ENCODE data around the gene GRM1.
"Not testable (repeated sequence)": the region's sequence is repeated elsewhere in the genome, so short reads cannot be mapped to it uniquely, and the experiment has no call there.

The GRM1 gene

GRCh38 chr6:146265056-146265455 lies 236.2 kb downstream of the GRM1 start:
- Histone ChIP-seq H2BK120ac (ENCODE audit: insufficient read depth, low read length, poor library complexity) (no peak overlapping the region), H3K36me3 (ENCODE audit: control insufficient read depth in 1 of 2, insufficient read depth in 2 of 2, low read length in 2 of 2) (no peaks in the 10 kb centered on the region), H3K23ac (ENCODE audit: low read length) (no peak overlapping the region), H3K27ac (ENCODE audit: low read depth, low read length) (no peak overlapping the region), H3K9ac (ENCODE audit: low read length) (no peak overlapping the region), H3K4ac (ENCODE audit: low read depth, low read length) (no peak overlapping the region), H2BK12ac (ENCODE audit: low read length) (no peak overlapping the region), H2BK5ac (ENCODE audit: low read depth, low read length, poor library complexity) (no peak overlapping the region), H3K79me1 (ENCODE audit: low read length) (no peaks in the 10 kb centered on the region), H4K8ac (ENCODE audit: low read depth, low read length) (no peak overlapping the region), H3K79me2 (ENCODE audit: control insufficient read depth, insufficient read depth, low read length, poor library complexity) (no peaks in the 10 kb centered on the region), H4K91ac (ENCODE audit: low read depth, low read length) (no peak overlapping the region), H3K14ac (ENCODE audit: low read length) (no peak overlapping the region), H2AFZ (ENCODE audit: insufficient read depth, low read length, poor library complexity) (no peak overlapping the region), H4K12ac (ENCODE audit: low read depth, low read length) (no peak overlapping the region), H2AK5ac (ENCODE audit: low read length) (no peak overlapping the region), H3K4me3 (ENCODE audit: low read depth, low read length) (no peak overlapping the region), H3K4me2 (ENCODE audit: low read length) (no peak overlapping the region), H3K18ac (ENCODE audit: low read length) (no peak overlapping the region), H3K9me3 (ENCODE audit: insufficient read depth, low read depth, low read length) (no peaks in the 10 kb centered on the region), H3K4me1 (ENCODE audit: control insufficient read depth in 1 of 2, insufficient read depth in 2 of 2, low read length in 2 of 2) (no peaks in the 10 kb centered on the region), H3K27me3 (ENCODE audit: insufficient read depth, low read length) (no peaks in the 10 kb centered on the region)
- DNase-seq, result no peak
- no CpG with 5 or more reads among the region's 2 CpGs for WGBS (ENCODE audit: extremely low coverage, insufficient coverage, insufficient read length)

DNA sequence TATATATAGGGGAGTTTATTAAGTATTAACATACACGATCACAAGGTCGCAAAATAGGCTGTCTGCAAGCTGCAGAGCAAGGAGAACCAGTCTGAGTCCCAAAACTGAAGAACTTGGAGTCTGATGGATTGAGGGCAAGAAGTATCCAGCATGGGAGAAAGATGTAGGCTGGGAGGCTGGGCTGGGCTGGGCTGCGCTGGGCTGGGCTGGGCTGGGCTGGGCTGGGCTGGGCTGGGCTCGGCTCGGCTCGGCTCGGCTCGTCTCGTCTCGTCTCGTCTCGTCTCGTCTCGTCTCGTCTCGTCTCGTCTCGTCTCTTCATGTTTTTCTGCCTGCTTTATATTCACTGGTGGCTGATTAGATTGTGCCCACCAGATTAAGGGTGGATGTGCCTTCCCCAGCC lies 238.6 kb downstream of the GRM1 start:
- no peak for DNase-seq
- Histone ChIP-seq H4K91ac (ENCODE audit: low read depth, low read length) (no peak overlapping the region), H3K27me3 (ENCODE audit: insufficient read depth, low read length) (no peaks in the 10 kb centered on the region), H3K9me3 (ENCODE audit: insufficient read depth, low read depth, low read length) (no peaks in the 10 kb centered on the region), H3K18ac (ENCODE audit: low read length) (no peak overlapping the region), H4K12ac (ENCODE audit: low read depth, low read length) (no peak overlapping the region), H2AK5ac (ENCODE audit: low read length) (no peak overlapping the region), H4K8ac (ENCODE audit: low read depth, low read length) (no peak overlapping the region), H3K14ac (ENCODE audit: low read length) (no peak overlapping the region), H3K27ac (ENCODE audit: low read depth, low read length) (no peak overlapping the region), H2BK12ac (ENCODE audit: low read length) (no peak overlapping the region), H3K4me3 (ENCODE audit: low read depth, low read length) (no peak overlapping the region), H3K23ac (ENCODE audit: low read length) (no peak overlapping the region), H3K79me2 (ENCODE audit: control insufficient read depth, insufficient read depth, low read length, poor library complexity) (no peaks in the 10 kb centered on the region), H3K4ac (ENCODE audit: low read depth, low read length) (no peak overlapping the region), H3K79me1 (ENCODE audit: low read length) (no peaks in the 10 kb centered on the region), H3K4me1 (ENCODE audit: control insufficient read depth in 1 of 2, insufficient read depth in 2 of 2, low read length in 2 of 2) (no peaks in the 10 kb centered on the region), H2BK120ac (ENCODE audit: insufficient read depth, low read length, poor library complexity) (no peak overlapping the region), H3K36me3 (ENCODE audit: control insufficient read depth in 1 of 2, insufficient read depth in 2 of 2, low read length in 2 of 2) (no peaks in the 10 kb centered on the region), H3K9ac (ENCODE audit: low read length) (no peak overlapping the region), H3K4me2 (ENCODE audit: low read length) (no peak overlapping the region), H2AFZ (ENCODE audit: insufficient read depth, low read length, poor library complexity) (no peak overlapping the region), H2BK5ac (ENCODE audit: low read depth, low read length, poor library complexity) (no peak overlapping the region)
- WGBS (ENCODE audit: extremely low coverage, insufficient coverage, insufficient read length), result no CpG with 5 or more reads among the region's 18 CpGs

DNA sequence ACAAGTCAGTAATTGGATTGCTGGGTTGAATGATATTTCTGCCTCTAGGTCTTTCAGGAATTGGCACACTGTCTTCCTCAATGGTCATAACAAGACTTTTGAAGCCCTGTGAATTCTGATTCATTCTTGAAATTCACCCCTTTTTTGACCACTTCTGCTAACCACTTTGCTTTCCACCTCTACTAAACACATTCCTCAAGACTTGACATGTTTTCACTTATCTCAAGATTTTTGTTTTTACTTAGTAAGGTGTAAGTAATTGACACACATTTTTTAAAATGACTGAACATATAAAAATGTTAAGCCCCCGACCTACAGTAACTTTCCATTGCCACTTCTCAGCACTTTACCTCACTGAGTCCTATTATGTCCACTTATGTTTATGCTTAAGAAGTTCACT lies 239.1 kb downstream of the GRM1 start:
- H3K4me2 ChIP-seq (ENCODE audit: low read length), result no peak overlapping the region
- no peak overlapping the region for H4K12ac ChIP-seq (ENCODE audit: low read depth, low read length)
- no peak overlapping the region for H3K27ac ChIP-seq (ENCODE audit: low read depth, low read length)
- H3K14ac ChIP-seq (ENCODE audit: low read length), result no peak overlapping the region
- H3K9ac ChIP-seq (ENCODE audit: low read length), result no peak overlapping the region
- no peak overlapping the region for H2AFZ ChIP-seq (ENCODE audit: insufficient read depth, low read length, poor library complexity)
- no peak overlapping the region for H2AK5ac ChIP-seq (ENCODE audit: low read length)
- no peaks in the 10 kb centered on the region for H3K36me3 ChIP-seq (ENCODE audit: control insufficient read depth in 1 of 2, insufficient read depth in 2 of 2, low read length in 2 of 2)
- no peak overlapping the region for H2BK12ac ChIP-seq (ENCODE audit: low read length)
- H4K91ac ChIP-seq (ENCODE audit: low read depth, low read length), result no peak overlapping the region
- H3K4ac ChIP-seq (ENCODE audit: low read depth, low read length), result no peak overlapping the region
- no peaks in the 10 kb centered on the region for H3K27me3 ChIP-seq (ENCODE audit: insufficient read depth, low read length)
- H3K4me3 ChIP-seq (ENCODE audit: low read depth, low read length), result no peak overlapping the region
- no peaks in the 10 kb centered on the region for H3K9me3 ChIP-seq (ENCODE audit: insufficient read depth, low read depth, low read length)
- no peak overlapping the region for H4K8ac ChIP-seq (ENCODE audit: low read depth, low read length)
- no peak for DNase-seq
- H3K79me2 ChIP-seq (ENCODE audit: control insufficient read depth, insufficient read depth, low read length, poor library complexity), result no peaks in the 10 kb centered on the region
- no CpG with 5 or more reads among the region's 1 CpG for WGBS (ENCODE audit: extremely low coverage, insufficient coverage, insufficient read length)
- no peak overlapping the region for H2BK5ac ChIP-seq (ENCODE audit: low read depth, low read length, poor library complexity)
- H3K79me1 ChIP-seq (ENCODE audit: low read length), result no peaks in the 10 kb centered on the region
- no peaks in the 10 kb centered on the region for H3K4me1 ChIP-seq (ENCODE audit: control insufficient read depth in 1 of 2, insufficient read depth in 2 of 2, low read length in 2 of 2)
- H3K18ac ChIP-seq (ENCODE audit: low read length), result no peak overlapping the region
- no peak overlapping the region for H2BK120ac ChIP-seq (ENCODE audit: insufficient read depth, low read length, poor library complexity)
- no peak overlapping the region for H3K23ac ChIP-seq (ENCODE audit: low read length)

DNA sequence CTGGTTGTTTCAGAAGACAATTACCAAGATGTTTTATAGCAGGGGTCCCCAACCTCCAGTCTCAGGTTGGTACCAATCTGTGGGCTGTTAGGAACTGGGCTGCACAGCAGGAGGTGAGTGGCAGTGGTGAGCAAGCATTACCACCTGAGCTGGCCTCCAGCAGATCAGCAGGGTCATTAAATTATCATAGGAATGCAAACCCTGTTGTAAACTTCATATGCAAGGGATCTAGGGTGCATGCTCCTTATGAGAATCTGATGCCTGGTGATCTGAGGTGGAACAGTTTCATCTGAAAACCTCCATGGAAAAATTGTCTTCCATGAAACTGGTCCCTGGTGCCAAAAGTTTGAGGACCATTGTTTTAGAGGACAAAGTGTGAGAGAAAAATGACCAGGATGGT lies 240.6 kb downstream of the GRM1 start:
- H3K36me3 ChIP-seq (ENCODE audit: control insufficient read depth in 1 of 2, insufficient read depth in 2 of 2, low read length in 2 of 2), result no peaks in the 10 kb centered on the region
- no peak overlapping the region for H3K27ac ChIP-seq (ENCODE audit: low read depth, low read length)
- no peak overlapping the region for H3K18ac ChIP-seq (ENCODE audit: low read length)
- no peaks in the 10 kb centered on the region for H3K79me1 ChIP-seq (ENCODE audit: low read length)
- H2BK5ac ChIP-seq (ENCODE audit: low read depth, low read length, poor library complexity), result no peak overlapping the region
- no peaks in the 10 kb centered on the region for H3K27me3 ChIP-seq (ENCODE audit: insufficient read depth, low read length)
- no peak for DNase-seq
- H2AFZ ChIP-seq (ENCODE audit: insufficient read depth, low read length, poor library complexity), result no peak overlapping the region
- no peak overlapping the region for H3K4ac ChIP-seq (ENCODE audit: low read depth, low read length)
- H4K91ac ChIP-seq (ENCODE audit: low read depth, low read length), result no peak overlapping the region
- no peak overlapping the region for H3K4me2 ChIP-seq (ENCODE audit: low read length)
- H3K9ac ChIP-seq (ENCODE audit: low read length), result no peak overlapping the region
- no peak overlapping the region for H2AK5ac ChIP-seq (ENCODE audit: low read length)
- H2BK12ac ChIP-seq (ENCODE audit: low read length), result no peak overlapping the region
- H4K12ac ChIP-seq (ENCODE audit: low read depth, low read length), result no peak overlapping the region
- H3K23ac ChIP-seq (ENCODE audit: low read length), result no peak overlapping the region
- H3K14ac ChIP-seq (ENCODE audit: low read length), result no peak overlapping the region
- no peak overlapping the region for H2BK120ac ChIP-seq (ENCODE audit: insufficient read depth, low read length, poor library complexity)
- H3K4me1 ChIP-seq (ENCODE audit: control insufficient read depth in 1 of 2, insufficient read depth in 2 of 2, low read length in 2 of 2), result no peaks in the 10 kb centered on the region
- no peak overlapping the region for H3K4me3 ChIP-seq (ENCODE audit: low read depth, low read length)
- no peaks in the 10 kb centered on the region for H3K9me3 ChIP-seq (ENCODE audit: insufficient read depth, low read depth, low read length)
- no peaks in the 10 kb centered on the region for H3K79me2 ChIP-seq (ENCODE audit: control insufficient read depth, insufficient read depth, low read length, poor library complexity)
- H4K8ac ChIP-seq (ENCODE audit: low read depth, low read length), result no peak overlapping the region

- not testable (repeated sequence) for H4K91ac ChIP-seq (ENCODE audit: low read depth, low read length); H2AK5ac ChIP-seq (ENCODE audit: low read length); H2AFZ ChIP-seq (ENCODE audit: insufficient read depth, low read length, poor library complexity); H3K14ac ChIP-seq (ENCODE audit: low read length); H2BK12ac ChIP-seq (ENCODE audit: low read length); H3K36me3 ChIP-seq (ENCODE audit: control insufficient read depth in 1 of 2, insufficient read depth in 2 of 2, low read length in 2 of 2); H3K18ac ChIP-seq (ENCODE audit: low read length); H3K4ac ChIP-seq (ENCODE audit: low read depth, low read length); H3K79me1 ChIP-seq (ENCODE audit: low read length); H3K4me1 ChIP-seq (ENCODE audit: control insufficient read depth in 1 of 2, insufficient read depth in 2 of 2, low read length in 2 of 2); H3K23ac ChIP-seq (ENCODE audit: low read length); H3K27me3 ChIP-seq (ENCODE audit: insufficient read depth, low read length); H3K4me3 ChIP-seq (ENCODE audit: low read depth, low read length); H3K9me3 ChIP-seq (ENCODE audit: insufficient read depth, low read depth, low read length); H2BK5ac ChIP-seq (ENCODE audit: low read depth, low read length, poor library complexity); H3K4me2 ChIP-seq (ENCODE audit: low read length); H2BK120ac ChIP-seq (ENCODE audit: insufficient read depth, low read length, poor library complexity); H3K79me2 ChIP-seq (ENCODE audit: control insufficient read depth, insufficient read depth, low read length, poor library complexity); DNase-seq; H4K8ac ChIP-seq (ENCODE audit: low read depth, low read length); H3K9ac ChIP-seq (ENCODE audit: low read length); H3K27ac ChIP-seq (ENCODE audit: low read depth, low read length); H4K12ac ChIP-seq (ENCODE audit: low read depth, low read length)
- WGBS (ENCODE audit: extremely low coverage, insufficient coverage, insufficient read length), result no CpG with 5 or more reads among the region's 1 CpG
Measured at GRCh38 chr6:146271163-146271562, 242.3 kb downstream of the GRM1 start.
